ENCODE results near the gene CCSER1. TPM values are rescaled to one million over a fixed set of nuclear protein-coding genes. Genes with fewer than 3 reads are reported as not detected.

Gene CCSER1
- total RNA-seq, 6 donors from 2014 or later = 4.4 to 26.1 (median 13.8) TPM

DNA sequence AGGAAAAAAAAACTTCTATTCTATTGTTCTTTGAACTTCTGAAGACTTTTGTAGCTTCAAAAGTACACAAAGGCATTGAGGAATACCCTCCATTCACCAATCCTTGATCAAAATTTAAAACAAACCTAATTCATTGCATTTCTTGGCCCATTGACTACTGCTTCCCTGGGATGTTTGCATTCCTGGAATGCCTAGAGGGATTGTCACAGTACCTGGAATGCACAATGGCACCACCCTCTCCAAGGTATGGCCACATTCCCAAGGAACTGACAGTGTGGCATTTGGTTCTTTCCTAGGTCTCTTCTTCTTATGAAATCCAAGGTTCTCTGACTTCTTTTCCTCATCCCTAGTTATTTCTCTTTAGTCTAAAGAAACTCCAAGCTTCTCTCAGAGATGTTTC lies 600.7 kb downstream of the CCSER1 start:
- ATAC-seq (ENCODE audit: low FRiP score in 2 of 2) (no peak), DNase-seq (no peak)
- no peaks in the 10 kb centered on the region for H3K4me1 ChIP-seq
- H3K9me3 ChIP-seq = no peaks in the 10 kb centered on the region
- H3K4me3 ChIP-seq = no peak overlapping the region
- TF ChIP-seq POLR2A (IDR thresholded peaks at IDR 0.05) (no peak), POLR2AphosphoS5 (IDR thresholded peaks at IDR 0.05) (no peak), EP300 (IDR thresholded peaks at IDR 0.05) (no peak)
- TF ChIP-seq, protein P1, sequence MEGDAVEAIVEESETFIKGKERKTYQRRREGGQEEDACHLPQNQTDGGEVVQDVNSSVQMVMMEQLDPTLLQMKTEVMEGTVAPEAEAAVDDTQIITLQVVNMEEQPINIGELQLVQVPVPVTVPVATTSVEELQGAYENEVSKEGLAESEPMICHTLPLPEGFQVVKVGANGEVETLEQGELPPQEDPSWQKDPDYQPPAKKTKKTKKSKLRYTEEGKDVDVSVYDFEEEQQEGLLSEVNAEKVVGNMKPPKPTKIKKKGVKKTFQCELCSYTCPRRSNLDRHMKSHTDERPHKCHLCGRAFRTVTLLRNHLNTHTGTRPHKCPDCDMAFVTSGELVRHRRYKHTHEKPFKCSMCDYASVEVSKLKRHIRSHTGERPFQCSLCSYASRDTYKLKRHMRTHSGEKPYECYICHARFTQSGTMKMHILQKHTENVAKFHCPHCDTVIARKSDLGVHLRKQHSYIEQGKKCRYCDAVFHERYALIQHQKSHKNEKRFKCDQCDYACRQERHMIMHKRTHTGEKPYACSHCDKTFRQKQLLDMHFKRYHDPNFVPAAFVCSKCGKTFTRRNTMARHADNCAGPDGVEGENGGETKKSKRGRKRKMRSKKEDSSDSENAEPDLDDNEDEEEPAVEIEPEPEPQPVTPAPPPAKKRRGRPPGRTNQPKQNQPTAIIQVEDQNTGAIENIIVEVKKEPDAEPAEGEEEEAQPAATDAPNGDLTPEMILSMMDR (IDR thresholded peaks at IDR 0.05) = no peak
- H3K27ac ChIP-seq = no peak overlapping the region
- no peaks in the 10 kb centered on the region for H3K36me3 ChIP-seq
- H3K27me3 ChIP-seq = no peaks in the 10 kb centered on the region

DNA sequence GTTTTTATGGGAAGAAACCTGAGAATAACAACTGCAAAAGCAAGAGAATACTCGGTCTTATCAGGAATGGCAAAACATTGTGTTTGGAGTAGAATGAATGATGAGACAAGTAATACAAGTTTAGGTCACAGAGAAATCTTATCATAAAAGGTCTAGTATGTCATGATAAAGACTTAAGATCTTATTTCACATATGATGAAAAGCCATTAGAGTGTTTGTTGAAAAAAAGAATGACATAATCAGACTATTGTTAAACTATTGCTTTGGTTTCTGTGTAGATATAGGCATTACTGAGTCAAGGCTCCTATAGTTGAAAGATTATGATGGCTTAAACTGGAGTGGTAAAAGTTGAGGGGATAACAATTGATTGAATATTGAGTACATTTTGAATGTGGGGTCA lies 603.6 kb downstream of the CCSER1 start:
- WGBS, 2 donors = 61 to 69% methylated on average over 1 of the region's 1 CpG
- Histone ChIP-seq H3K27ac (no peak overlapping the region), H3K27me3 (no peaks in the 10 kb centered on the region), H3K4me3 (no peak overlapping the region), H3K4me1 (no peaks in the 10 kb centered on the region), H3K36me3 (no peaks in the 10 kb centered on the region), H3K9me3 (no peaks in the 10 kb centered on the region)
- ATAC-seq (ENCODE audit: low FRiP score in 2 of 2) (no peak), DNase-seq (no peak)
- no peak for TF ChIP-seq POLR2A (IDR thresholded peaks at IDR 0.05)
- TF ChIP-seq, protein P1 (IDR thresholded peaks at IDR 0.05) = no peak
- no peak for TF ChIP-seq POLR2AphosphoS5 (IDR thresholded peaks at IDR 0.05)
- no peak for TF ChIP-seq EP300 (IDR thresholded peaks at IDR 0.05)

DNA sequence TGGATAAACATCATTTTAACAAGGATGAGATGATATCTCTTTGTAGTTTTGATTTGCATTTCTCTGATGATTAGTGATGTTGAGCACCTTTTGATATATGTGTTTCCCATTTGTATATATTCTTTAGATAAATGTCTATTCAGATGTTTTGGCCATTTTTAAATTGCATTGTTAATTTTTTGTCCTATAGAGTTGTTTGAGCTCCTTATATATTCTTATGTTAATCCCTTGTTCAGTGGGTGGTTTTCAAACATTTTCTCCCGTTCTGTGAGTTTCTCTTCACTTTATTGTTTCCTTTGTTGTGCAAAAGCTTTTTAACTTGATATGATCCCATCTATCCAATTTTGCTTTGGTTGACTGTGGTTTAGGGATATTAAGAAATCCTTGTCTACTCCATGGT lies 606.0 kb downstream of the CCSER1 start:
- Histone ChIP-seq H3K27me3 (no peaks in the 10 kb centered on the region), H3K36me3 (no peaks in the 10 kb centered on the region), H3K9me3 (no peaks in the 10 kb centered on the region), H3K4me3 (no peak overlapping the region), H3K4me1 (no peaks in the 10 kb centered on the region), H3K27ac (no peak overlapping the region)
- ATAC-seq (ENCODE audit: low FRiP score in 2 of 2) (no peak), DNase-seq (no peak)
- WGBS, 2 donors = 80 to 96% methylated on average over 1 of the region's 1 CpG
- no peak for TF ChIP-seq EP300 (IDR thresholded peaks at IDR 0.05)
- TF ChIP-seq POLR2A (IDR thresholded peaks at IDR 0.05) = no peak
- TF ChIP-seq, protein P1 (IDR thresholded peaks at IDR 0.05) = no peak

DNA sequence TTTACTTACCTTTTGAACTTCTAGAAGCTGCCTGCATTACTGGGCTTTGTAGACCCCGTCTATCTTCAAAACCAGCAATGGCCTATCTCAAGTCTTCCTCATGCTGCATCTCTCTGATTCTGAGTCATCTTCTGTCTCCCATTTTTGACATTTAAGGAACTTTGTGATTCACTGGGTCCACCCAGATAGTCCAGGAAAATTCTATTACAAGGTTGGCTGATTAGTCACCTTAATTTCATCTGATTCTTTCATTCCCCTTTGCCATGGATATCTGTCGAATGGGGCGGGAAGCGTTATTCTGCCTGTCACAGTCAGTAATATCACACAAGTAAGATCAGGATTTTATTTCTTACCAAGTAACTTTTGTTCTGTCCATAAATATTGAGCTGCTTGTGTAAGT lies 618.0 kb downstream of the CCSER1 start:
- H3K9me3 ChIP-seq = no peaks in the 10 kb centered on the region
- H3K27ac ChIP-seq = no peak overlapping the region
- 96 to 98% methylated on average over 4 of the region's 4 CpGs for WGBS, 2 donors
- H3K4me1 ChIP-seq = no peaks in the 10 kb centered on the region
- ATAC-seq (ENCODE audit: low FRiP score in 2 of 2) (no peak), DNase-seq (no peak)
- no peaks in the 10 kb centered on the region for H3K27me3 ChIP-seq
- TF ChIP-seq POLR2AphosphoS5 (IDR thresholded peaks at IDR 0.05) (no peak), POLR2A (IDR thresholded peaks at IDR 0.05) (no peak), EP300 (IDR thresholded peaks at IDR 0.05) (no peak)
- TF ChIP-seq, protein P1 (IDR thresholded peaks at IDR 0.05) = no peak
- no peaks in the 10 kb centered on the region for H3K36me3 ChIP-seq
- no peak overlapping the region for H3K4me3 ChIP-seq

DNA sequence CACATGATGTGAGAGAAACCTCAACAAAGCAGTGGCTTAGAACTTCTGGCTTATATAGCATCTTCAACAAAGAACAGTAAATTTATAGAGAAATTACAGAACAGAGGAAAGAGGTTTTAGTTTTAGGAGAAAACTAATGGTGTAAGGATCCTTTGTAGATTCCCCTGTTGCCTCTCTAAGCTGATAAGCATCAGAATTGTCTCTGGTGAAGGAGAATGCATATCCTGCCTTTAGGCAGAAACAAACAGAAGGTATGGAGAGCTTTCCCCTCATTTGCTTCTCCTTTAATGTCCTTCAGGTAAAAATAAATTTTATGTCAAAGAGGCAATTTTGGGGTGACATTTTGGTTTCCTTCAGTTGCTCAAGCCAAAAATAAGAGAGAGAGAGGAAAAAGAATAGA lies 625.9 kb downstream of the CCSER1 start:
- no peak overlapping the region for H3K27ac ChIP-seq
- no peaks in the 10 kb centered on the region for H3K4me1 ChIP-seq
- no peak overlapping the region for H3K4me3 ChIP-seq
- no peak for ATAC-seq (ENCODE audit: low FRiP score in 2 of 2)
- DNase-seq = no peak
- H3K36me3 ChIP-seq = no peaks in the 10 kb centered on the region
- no peaks in the 10 kb centered on the region for H3K9me3 ChIP-seq
- TF ChIP-seq, protein P1 (IDR thresholded peaks at IDR 0.05) = no peak
- TF ChIP-seq POLR2AphosphoS5 (IDR thresholded peaks at IDR 0.05) = no peak
- TF ChIP-seq EP300 (IDR thresholded peaks at IDR 0.05) = no peak
- H3K27me3 ChIP-seq = no peaks in the 10 kb centered on the region

Data from upper lobe of left lung (tissue), 6 donors.